Esophagus squamous epithelium (tissue), 4 donors: ENCODE measurements around the gene SNCAIP.

Source experiments
- POLR2A ChIP-seq, 4 donors: fragments of 450-650 bp; IDR thresholded peaks; one replicate each; pipeline ENCODE4 v1.6.1; 2017; ENCODE audit warnings: antibody characterized with exemption in 4 of 4, mild to moderate bottlenecking in 4 of 4, moderate library complexity in 3 of 4
- TF ChIP-seq, protein P1 (sequence below), 6 experiments: fragments of 450-650 bp in 4 of 6; fragments of 200-600 bp in 2 of 6; sonication (generic) in 2 of 6; IDR thresholded peaks; one replicate each; pipeline ENCODE4 v1.5.1; 2016 to 2019; ENCODE audit warnings: antibody characterized with exemption in 6 of 6, mild to moderate bottlenecking in 4 of 6, moderate library complexity in 4 of 6

DNA sequence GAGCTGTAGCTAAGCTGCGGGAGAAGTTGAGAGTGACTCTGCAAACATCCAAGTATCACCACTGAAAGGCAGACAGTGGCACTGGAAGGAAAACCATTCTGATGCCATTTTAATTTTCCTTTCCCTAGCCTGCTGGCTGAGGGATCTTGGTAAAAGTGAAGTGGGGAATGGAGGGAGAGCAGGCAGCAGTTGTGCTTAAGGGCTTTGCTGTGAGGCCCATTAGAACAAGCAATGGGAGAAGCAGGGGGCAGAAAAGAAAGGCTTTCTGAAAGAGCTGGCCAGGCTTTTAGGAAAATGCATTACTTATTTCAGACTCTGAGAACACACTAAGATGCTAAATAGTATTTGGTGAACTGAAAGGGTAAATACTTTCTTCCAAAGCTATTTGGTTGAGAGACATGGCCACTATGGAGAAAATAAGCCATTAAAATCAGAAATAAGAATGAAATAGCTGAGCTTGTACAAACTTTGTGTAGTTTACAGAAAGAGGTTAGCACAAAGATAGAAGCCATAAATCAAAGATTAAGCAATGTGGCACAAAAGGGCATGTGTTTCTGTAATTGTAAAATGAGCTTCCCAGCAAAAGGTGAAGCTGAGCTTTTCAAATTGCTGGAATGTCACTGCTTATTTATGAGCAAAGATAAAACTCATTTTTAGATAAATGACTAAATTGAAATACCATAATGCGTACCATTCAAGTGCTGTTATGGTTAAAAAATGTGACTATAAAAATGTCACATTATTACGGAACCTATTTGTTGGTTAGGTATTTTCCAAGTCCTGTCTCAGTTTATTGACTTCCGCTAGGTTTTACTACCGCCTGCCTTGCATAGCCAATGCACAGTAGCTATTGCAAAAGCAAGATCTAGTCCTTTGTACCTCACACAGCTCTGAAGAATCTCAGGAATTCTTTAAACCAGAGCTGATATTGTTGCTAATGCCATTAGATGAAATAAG, 20.8 kb downstream of the SNCAIP start:
- TF ChIP-seq, protein P1, sequence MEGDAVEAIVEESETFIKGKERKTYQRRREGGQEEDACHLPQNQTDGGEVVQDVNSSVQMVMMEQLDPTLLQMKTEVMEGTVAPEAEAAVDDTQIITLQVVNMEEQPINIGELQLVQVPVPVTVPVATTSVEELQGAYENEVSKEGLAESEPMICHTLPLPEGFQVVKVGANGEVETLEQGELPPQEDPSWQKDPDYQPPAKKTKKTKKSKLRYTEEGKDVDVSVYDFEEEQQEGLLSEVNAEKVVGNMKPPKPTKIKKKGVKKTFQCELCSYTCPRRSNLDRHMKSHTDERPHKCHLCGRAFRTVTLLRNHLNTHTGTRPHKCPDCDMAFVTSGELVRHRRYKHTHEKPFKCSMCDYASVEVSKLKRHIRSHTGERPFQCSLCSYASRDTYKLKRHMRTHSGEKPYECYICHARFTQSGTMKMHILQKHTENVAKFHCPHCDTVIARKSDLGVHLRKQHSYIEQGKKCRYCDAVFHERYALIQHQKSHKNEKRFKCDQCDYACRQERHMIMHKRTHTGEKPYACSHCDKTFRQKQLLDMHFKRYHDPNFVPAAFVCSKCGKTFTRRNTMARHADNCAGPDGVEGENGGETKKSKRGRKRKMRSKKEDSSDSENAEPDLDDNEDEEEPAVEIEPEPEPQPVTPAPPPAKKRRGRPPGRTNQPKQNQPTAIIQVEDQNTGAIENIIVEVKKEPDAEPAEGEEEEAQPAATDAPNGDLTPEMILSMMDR (IDR thresholded peaks at IDR 0.05): no peak
- no peak for TF ChIP-seq POLR2A (IDR thresholded peaks at IDR 0.05)
